Adrenal gland (tissue), 12 donors: ENCODE data around the gene DLG2. TPM values are rescaled to one million over a fixed set of nuclear protein-coding genes. Genes with fewer than 3 reads are reported as not detected.

Source experiments
- DNase-seq, 7 donors: peaks; one replicate each; pipeline ENCODE4 v3.0.0-alpha.2; 2019 to 2020
- H3K27ac ChIP-seq, 5 donors: fragments of 200-600 bp; sonication (generic) in 4 of 5; 1 replicate in 3 of 5; 2 replicates in 2 of 5; pipeline versions ENCODE4 v1.5.1 to v1.8.0; 2016 to 2020; ENCODE audit warnings: mild to moderate bottlenecking in 1 of 5
- H3K27me3 ChIP-seq: fragments of 200-600 bp; 2 replicates; pipeline ENCODE4 v1.8.0; 2021
- H3K36me3 ChIP-seq, 2 donors: fragments of 200-600 bp; replicated peaks in 1 of 2; 1 replicate in 1 of 2; 2 replicates in 1 of 2; pipeline versions ENCODE4 v1.5.1 to v1.8.0; 2018 to 2022
- H3K4me1 ChIP-seq, 2 donors: fragments of 200-600 bp; replicated peaks in 1 of 2; 1 replicate in 1 of 2; 2 replicates in 1 of 2; pipeline versions ENCODE4 v1.5.1 to v1.8.0; 2018 to 2021
- H3K4me3 ChIP-seq, 4 donors: fragments of 200-600 bp; sonication (generic) in 3 of 4; one replicate each; pipeline ENCODE4 v1.5.1; 2016 to 2018
- H3K9me3 ChIP-seq, 3 donors: fragments of 200-600 bp; sonication (generic) in 1 of 3; replicated peaks in 1 of 3; 1 replicate in 2 of 3; 2 replicates in 1 of 3; pipeline versions ENCODE4 v1.5.1 to v1.8.0; 2016 to 2021
- CTCF ChIP-seq, 6 experiments: fragments of 450-650 bp in 4 of 6; fragments of 200-600 bp in 2 of 6; sonication (generic) in 1 of 6; IDR thresholded peaks; 1 replicate in 5 of 6; 2 replicates in 1 of 6; pipeline versions ENCODE4 v1.5.1 to v1.8.0; 2016 to 2021; ENCODE audit warnings: antibody characterized with exemption in 6 of 6, mild to moderate bottlenecking in 2 of 6, moderate library complexity in 1 of 6
- POLR2A ChIP-seq, 2 donors: fragments of 450-650 bp; IDR thresholded peaks; one replicate each; pipeline ENCODE4 v1.6.1; 2017; ENCODE audit warnings: antibody characterized with exemption in 2 of 2, mild to moderate bottlenecking in 2 of 2, moderate library complexity in 1 of 2
- WGBS, 4 donors: extraction: QIAGEN DNeasy Blood & Tissue Kit in 2 of 4; methylation state at CpG; one replicate each; pipeline versions ENCODE4 v1.1.5 to v1.1.7; 2013 to 2017; 5-methylcytosine and 5-hydroxymethylcytosine counted together
- intact Hi-C, 2 donors: fragments of 100-400 bp; cut with DNase I; formaldehyde crosslinking; loops; one replicate each; pipeline versions ENCODE4 v1.14.1 to v1.15.0; 2022 to 2023
- polyA plus RNA-seq, 3 donors: library from polyadenylated mRNA; stranded (reverse); fragments of 200-250 nt in 2 of 3; fragments of 350-450 nt in 1 of 3; fragmentation: Illumina TruSeq in 1 of 3; extraction: RNeasy Lipid Tissue Mini Kit (QIAGEN cat#74804) in 1 of 3; gene quantifications; one replicate each; pipeline ENCODE4 v1.2.3, GENCODE V29; 2013 to 2014
- total RNA-seq, 9 donors: library from RNA; depleted of rRNA in 4 of 9; stranded (reverse); fragments of >200 nt in 4 of 9; fragments of 120-200 nt in 1 of 9; fragmentation: NEBNext Ultra II Directional in 1 of 9; extraction: Animal tissue kit (Norgen Biotek cat#: 25700) in 1 of 9; gene quantifications; one replicate each; pipeline versions ENCODE4 v1.1.0 to v1.2.4, GENCODE V29; 2013 to 2023
- donor health status: healthy with polysubstance abuse.
- donor health status: Bipolar disorder and iron deficiency.
- donor health status: DM: yes; HTN: yes; CAD: no.
- donor health status: DM: no; HTN: no; CAD: no.
- donor health status: DM: no; HTN: no; CAD: no.
- donor health status: DM: yes; HTN: yes; CAD: no.

Gene DLG2
- total and polyA plus RNA-seq, 12 donors = 8.3 to 101 (median 37.5) TPM

- no peaks in the 10 kb centered on the region for H3K4me1 ChIP-seq
- TF ChIP-seq POLR2A (IDR thresholded peaks at IDR 0.05) (no peak), CTCF (IDR thresholded peaks at IDR 0.05) (no peak)
- H3K36me3 ChIP-seq = no peaks in the 10 kb centered on the region
- no peak overlapping the region for H3K4me3 ChIP-seq
- no peaks in the 10 kb centered on the region for H3K27me3 ChIP-seq
- no peak for DNase-seq
- 70 to 80% (median 73%) methylated on average over 3 of the region's 3 CpGs for WGBS, 4 donors
- H3K27ac ChIP-seq = no peak overlapping the region
- intact Hi-C loops = no loop called here
- H3K9me3 ChIP-seq = no peaks in the 10 kb centered on the region
These were observed 737.6 kb downstream of the DLG2 start for GRCh38 chr11:84889556-84889955.

GRCh38 chr11:84887055-84887629 lies 740.0 kb downstream of the DLG2 start:
- no peaks in the 10 kb centered on the region for H3K27me3 ChIP-seq

GRCh38 chr11:84886344-84886743 lies 740.8 kb downstream of the DLG2 start:
- DNase-seq = no peak
- TF ChIP-seq POLR2A (IDR thresholded peaks at IDR 0.05) = no peak
- no peak for TF ChIP-seq CTCF (IDR thresholded peaks at IDR 0.05)
- no peaks in the 10 kb centered on the region for H3K9me3 ChIP-seq
- no peaks in the 10 kb centered on the region for H3K27me3 ChIP-seq
- intact Hi-C loops = no loop called here
- no peaks in the 10 kb centered on the region for H3K36me3 ChIP-seq
- 12 to 26% (median 18%) methylated on average over 1 of the region's 1 CpG for WGBS, 4 donors
- no peak overlapping the region for H3K27ac ChIP-seq
- no peaks in the 10 kb centered on the region for H3K4me1 ChIP-seq
- no peak overlapping the region for H3K4me3 ChIP-seq

More at GRCh38 chr11:84887055-84887629, 740.0 kb downstream of the DLG2 start:
- Histone ChIP-seq H3K4me3 (no peak overlapping the region), H3K9me3 (no peaks in the 10 kb centered on the region), H3K36me3 (no peaks in the 10 kb centered on the region), H3K27ac (no peak overlapping the region), H3K4me1 (no peaks in the 10 kb centered on the region)
- TF ChIP-seq POLR2A (IDR thresholded peaks at IDR 0.05) (no peak), CTCF (IDR thresholded peaks at IDR 0.05) (no peak)
- 59 to 62% (median 60%) methylated on average over 3 of the region's 3 CpGs for WGBS, 4 donors
- DNase-seq = no peak
- intact Hi-C loops = no loop called here

GRCh38 chr11:84884836-84885235 lies 742.3 kb downstream of the DLG2 start:
- H3K4me3 ChIP-seq = no peak overlapping the region
- 90 to 94% (median 93%) methylated on average over 2 of the region's 2 CpGs for WGBS, 4 donors
- DNase-seq = no peak

More at GRCh38 chr11:84884836-84885235, 742.3 kb downstream of the DLG2 start:
- Histone ChIP-seq H3K27ac (no peak overlapping the region), H3K27me3 (no peaks in the 10 kb centered on the region), H3K36me3 (no peaks in the 10 kb centered on the region), H3K9me3 (no peaks in the 10 kb centered on the region), H3K4me1 (no peaks in the 10 kb centered on the region)
- TF ChIP-seq POLR2A (IDR thresholded peaks at IDR 0.05) (no peak), CTCF (IDR thresholded peaks at IDR 0.05) (no peak)
- intact Hi-C loops = no loop called here
